GM10266 (cell line): Measurements from ENCODE around the gene LRP1B.

Source experiments
- DNase-seq: peaks from one replicate; pipeline ENCODE4 v3.0.0; 2012; ENCODE audit errors: extremely low spot score
- TF ChIP-seq, protein P1 (sequence below): IDR thresholded peaks from 2 replicates; pipeline ENCODE4 v1.5.1; 2012; ENCODE audit warnings: mild to moderate bottlenecking, low read depth; ENCODE audit not compliant: control insufficient read depth, insufficient read depth; ENCODE audit errors: missing control alignments

LRP1B gene

DNA sequence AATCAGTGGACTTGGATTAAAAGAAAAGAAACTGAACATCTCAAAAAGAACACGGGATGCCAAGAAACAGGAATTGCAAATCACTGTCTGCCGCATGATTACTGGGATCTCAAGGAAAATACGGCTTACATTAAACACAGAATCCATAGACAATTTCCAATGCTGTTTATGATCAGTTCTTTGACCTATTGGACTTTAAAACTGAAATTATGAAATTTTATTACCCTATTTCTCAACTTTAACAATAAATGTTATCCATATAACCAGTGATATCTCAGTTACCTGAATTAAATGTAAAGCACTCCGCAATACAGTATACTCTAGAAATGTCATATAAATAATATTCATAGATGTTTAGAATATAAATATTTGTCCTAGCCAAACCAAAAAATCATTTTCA lies 1793.8 kb downstream of the LRP1B start:
- TF ChIP-seq, protein P1, sequence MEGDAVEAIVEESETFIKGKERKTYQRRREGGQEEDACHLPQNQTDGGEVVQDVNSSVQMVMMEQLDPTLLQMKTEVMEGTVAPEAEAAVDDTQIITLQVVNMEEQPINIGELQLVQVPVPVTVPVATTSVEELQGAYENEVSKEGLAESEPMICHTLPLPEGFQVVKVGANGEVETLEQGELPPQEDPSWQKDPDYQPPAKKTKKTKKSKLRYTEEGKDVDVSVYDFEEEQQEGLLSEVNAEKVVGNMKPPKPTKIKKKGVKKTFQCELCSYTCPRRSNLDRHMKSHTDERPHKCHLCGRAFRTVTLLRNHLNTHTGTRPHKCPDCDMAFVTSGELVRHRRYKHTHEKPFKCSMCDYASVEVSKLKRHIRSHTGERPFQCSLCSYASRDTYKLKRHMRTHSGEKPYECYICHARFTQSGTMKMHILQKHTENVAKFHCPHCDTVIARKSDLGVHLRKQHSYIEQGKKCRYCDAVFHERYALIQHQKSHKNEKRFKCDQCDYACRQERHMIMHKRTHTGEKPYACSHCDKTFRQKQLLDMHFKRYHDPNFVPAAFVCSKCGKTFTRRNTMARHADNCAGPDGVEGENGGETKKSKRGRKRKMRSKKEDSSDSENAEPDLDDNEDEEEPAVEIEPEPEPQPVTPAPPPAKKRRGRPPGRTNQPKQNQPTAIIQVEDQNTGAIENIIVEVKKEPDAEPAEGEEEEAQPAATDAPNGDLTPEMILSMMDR = no peak
- no peak for DNase-seq

DNA sequence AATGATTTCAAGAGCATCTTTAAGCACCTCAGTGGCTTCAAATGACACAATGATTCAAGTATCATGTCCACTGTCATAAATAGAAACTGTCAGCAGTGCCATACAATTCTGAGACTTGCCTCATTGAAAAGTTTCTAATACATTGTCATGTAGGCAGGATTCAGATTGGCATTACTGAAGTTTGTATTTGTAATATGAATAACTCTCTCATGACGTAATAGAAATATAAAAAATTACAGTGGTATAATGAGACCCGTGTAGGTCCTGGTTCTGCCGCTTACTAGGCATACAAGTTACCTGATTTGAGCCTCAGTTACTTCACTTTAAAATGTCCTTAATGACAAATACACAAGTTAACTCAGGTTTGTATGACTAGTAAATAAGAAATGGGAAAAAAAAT lies 1814.5 kb downstream of the LRP1B start:
- TF ChIP-seq, protein P1 = no peak

DNA sequence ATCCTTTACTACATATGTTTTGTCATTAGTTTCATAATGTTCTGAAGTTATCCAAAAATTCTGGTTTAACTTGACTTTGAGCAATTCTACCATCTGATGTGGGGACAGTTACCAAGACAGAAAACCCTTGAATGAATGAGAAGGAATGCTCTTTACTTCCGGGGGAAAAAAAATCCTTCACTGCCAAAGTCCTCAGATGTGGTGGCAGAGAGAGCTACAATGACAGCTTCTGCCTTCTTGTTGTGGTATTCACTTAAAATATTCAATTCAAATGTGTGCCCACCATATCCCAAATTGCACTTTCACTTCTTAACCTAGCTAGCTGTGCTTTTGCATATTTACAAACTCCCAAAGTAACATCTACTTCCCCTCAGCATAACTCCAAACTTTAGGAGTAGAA lies 1818.9 kb downstream of the LRP1B start:
- no peak for DNase-seq

More for the DNA sequence above, 1814.5 kb downstream of the LRP1B start:
- DNase-seq = no peak

DNA sequence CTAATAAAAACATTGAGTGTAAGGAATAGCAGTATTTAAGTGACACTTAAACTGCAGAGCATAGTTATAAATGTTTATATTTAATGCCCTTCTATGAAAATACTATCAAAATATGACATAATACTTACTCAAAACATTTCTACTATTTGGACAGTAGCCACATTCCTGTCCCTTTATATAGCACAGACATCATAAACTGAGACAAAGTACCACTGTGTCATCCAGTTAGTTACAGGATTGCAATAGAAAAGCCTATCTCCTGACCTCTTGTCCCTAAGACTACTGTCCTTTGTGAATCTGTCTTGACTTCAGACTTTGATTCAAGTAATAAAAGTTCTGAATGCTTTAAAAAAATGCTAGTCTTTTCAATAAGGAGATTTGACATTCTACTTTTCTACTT lies 1822.1 kb downstream of the LRP1B start:
- no peak for DNase-seq
- TF ChIP-seq, protein P1 = no peak

More for the DNA sequence above, 1818.9 kb downstream of the LRP1B start:
- TF ChIP-seq, protein P1 = no peak

DNA sequence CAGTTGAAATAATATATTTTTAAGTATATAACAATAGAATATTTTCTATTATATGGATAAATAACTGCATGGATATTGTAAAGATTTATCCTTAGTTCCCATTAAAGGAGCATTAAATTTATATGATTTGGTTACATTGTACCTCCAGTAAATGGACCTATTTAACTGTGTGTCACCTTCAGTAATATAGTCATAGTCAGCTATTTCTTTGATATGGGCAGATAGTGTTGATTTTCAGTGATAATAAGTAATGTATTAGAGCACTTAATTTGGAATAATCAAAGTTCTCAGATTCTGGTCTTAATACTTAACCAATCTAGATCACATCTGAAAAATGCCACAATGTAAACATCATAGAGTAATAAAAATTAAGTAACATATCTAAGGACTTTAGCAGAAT lies 1823.3 kb downstream of the LRP1B start:
- no peak for DNase-seq
- TF ChIP-seq, protein P1 = no peak

DNA sequence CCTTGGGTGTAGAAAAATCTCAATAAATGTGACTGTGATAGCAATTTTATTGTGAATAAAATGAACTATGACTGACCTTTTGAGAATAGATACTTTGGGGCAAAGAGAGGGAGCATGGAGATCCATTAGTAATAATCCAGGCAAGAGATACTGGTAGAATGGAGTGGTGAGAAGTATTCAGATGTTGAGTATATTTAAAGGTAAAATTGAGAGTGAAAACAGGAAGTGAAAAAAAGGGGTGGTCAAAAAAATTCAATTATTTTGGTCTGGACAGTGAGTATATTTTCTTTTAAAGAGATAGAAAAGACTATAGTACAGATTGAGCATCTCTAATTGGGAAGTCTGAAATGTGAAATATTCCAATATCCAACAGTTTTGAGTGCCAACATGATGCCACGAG lies 1835.0 kb downstream of the LRP1B start:
- no peak for DNase-seq
- TF ChIP-seq, protein P1 = no peak

DNA sequence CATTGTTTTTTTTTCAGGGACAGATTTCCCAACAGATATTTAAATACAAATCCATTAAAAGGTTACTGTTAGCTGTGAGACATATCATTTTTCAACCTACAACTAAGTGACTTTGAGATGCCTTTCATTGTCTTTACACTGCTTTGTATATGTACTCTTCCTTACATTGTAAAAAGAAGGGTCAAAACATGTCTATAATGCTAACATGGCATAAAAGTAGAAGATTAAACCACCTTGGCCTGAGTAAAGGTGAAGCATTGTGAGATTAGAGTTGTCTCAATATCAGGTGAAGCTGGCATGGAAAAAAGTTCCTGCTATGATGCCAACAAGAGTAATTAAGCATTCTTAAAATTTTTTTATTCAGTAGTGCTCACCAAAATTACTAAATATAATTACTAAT lies 1842.1 kb downstream of the LRP1B start:
- TF ChIP-seq, protein P1 = no peak
- DNase-seq = no peak
